ENCODE results near the gene SPOCK1.

DNA sequence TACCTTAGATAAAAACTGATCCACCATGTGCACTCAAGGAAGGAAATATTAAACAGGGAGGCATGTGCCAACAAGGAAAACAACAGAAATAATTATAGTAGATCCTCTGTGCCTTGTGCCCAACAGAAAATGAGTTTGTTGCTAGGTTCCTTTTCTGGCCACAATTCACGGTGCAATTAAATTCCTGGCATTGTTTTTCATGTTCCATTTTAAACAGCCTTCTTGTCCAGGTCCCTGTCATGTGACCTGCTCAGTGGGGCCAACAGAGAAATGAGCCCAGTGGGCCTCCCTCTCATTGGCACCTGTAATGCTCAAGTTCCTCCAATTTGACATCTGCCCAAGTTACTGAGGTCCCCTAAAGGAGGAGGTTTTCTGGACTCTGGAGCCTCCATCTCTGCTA lies 56.5 kb downstream of the SPOCK1 start:
- no peak for TF ChIP-seq POLR2AphosphoS5 (IDR thresholded peaks at IDR 0.05; ENCODE audit: borderline replicate concordance, low read depth, low read length)
- no peak for TF ChIP-seq FOXP2 (optimal IDR thresholded peaks at IDR 0.05; ENCODE audit: control extremely low read depth, extremely low read length, insufficient read depth)

All from SK-N-MC (cell line).